Neural cell (in vitro differentiated cells): ENCODE measurements around the gene POLRMT. TPM values are rescaled to one million over a fixed set of nuclear protein-coding genes. Genes with fewer than 3 reads are reported as not detected.

Experiments used
- H2AFZ ChIP-seq: fragments of 200-600, 300-800 bp; sonication (generic), shearing (Covaris generic); 2 replicates; pipeline ENCODE4 v1.6.0; 2014; ENCODE audit warnings: low read depth, mild to moderate bottlenecking, antibody characterized with exemption, low read length, moderate library complexity
- H3F3A ChIP-seq: fragments of 200-600 bp; shearing (Covaris generic); 2 replicates; pipeline ENCODE4 v1.6.1; 2016; ENCODE audit warnings: mild to moderate bottlenecking, moderate library complexity, mixed read lengths, antibody characterized with exemption, low read length; ENCODE audit not compliant: insufficient read depth, poor library complexity, severe bottlenecking
- H3K27ac ChIP-seq: fragments of 200-600, 300-800 bp; sonication (generic), shearing (Covaris generic); 2 replicates; pipeline ENCODE4 v1.5.1; 2014; ENCODE audit warnings: mild to moderate bottlenecking, low read length, moderate library complexity
- H3K27me3 ChIP-seq: fragments of 300-800, 200-600 bp; sonication (generic), shearing (Covaris generic); 2 replicates; pipeline ENCODE4 v1.6.0; 2014; ENCODE audit warnings: mild to moderate bottlenecking, low read depth, low read length, moderate library complexity; ENCODE audit not compliant: insufficient read depth
- H3K36me3 ChIP-seq: fragments of 300-800, 200-600 bp; sonication (generic), shearing (Covaris generic); 2 replicates; pipeline ENCODE4 v1.5.1; 2014; ENCODE audit warnings: mild to moderate bottlenecking, antibody characterized with exemption, low read length, moderate library complexity; ENCODE audit not compliant: insufficient read depth
- H3K4me2 ChIP-seq: fragments of 300-800, 200-600 bp; sonication (generic), shearing (Covaris generic); 2 replicates; pipeline ENCODE4 v1.6.0; 2014; ENCODE audit warnings: mild to moderate bottlenecking, low read length
- H3K4me3 ChIP-seq: fragments of 300-800, 200-600 bp; sonication (generic), shearing (Covaris generic); 2 replicates; pipeline ENCODE4 v1.5.1; 2014; ENCODE audit warnings: mild to moderate bottlenecking, low read length, moderate library complexity
- H3K79me2 ChIP-seq: fragments of 200-600 bp; shearing (Covaris generic); replicated peaks from 2 replicates; pipeline ENCODE4 v1.6.0; 2014; ENCODE audit warnings: mild to moderate bottlenecking, low read length, moderate library complexity; ENCODE audit not compliant: insufficient read depth
- H3K9ac ChIP-seq: fragments of 300-800, 200-600 bp; sonication (generic), shearing (Covaris generic); 2 replicates; pipeline ENCODE4 v1.6.1; 2016; ENCODE audit warnings: mild to moderate bottlenecking, low read length, mixed read lengths
- H3K9me2 ChIP-seq: fragments of 200-600 bp; shearing (Covaris generic); 2 replicates; pipeline ENCODE4 v1.6.1; 2016; ENCODE audit warnings: mild to moderate bottlenecking, low read length, mixed read lengths; ENCODE audit not compliant: insufficient read depth
- H3K9me3 ChIP-seq: fragments of 200-600, 300-800 bp; sonication (generic), shearing (Covaris generic); 2 replicates; pipeline ENCODE4 v1.6.1; 2016; ENCODE audit warnings: mild to moderate bottlenecking, mixed run types, low read length, moderate library complexity, mixed read lengths
- H4K20me1 ChIP-seq: fragments of 200-600 bp; shearing (Covaris generic); 2 replicates; pipeline ENCODE4 v1.6.1; 2016; ENCODE audit warnings: mild to moderate bottlenecking, mixed run types; ENCODE audit not compliant: insufficient read depth
- CTCF ChIP-seq: fragments of 450-650 bp; IDR thresholded peaks from 2 replicates; pipeline ENCODE4 v1.5.1; 2014; ENCODE audit warnings: antibody characterized with exemption, mild to moderate bottlenecking, moderate library complexity; ENCODE audit not compliant: poor library complexity, severe bottlenecking
- EP300 ChIP-seq: fragments of 450-650 bp; conservative IDR thresholded peaks from 2 replicates; pipeline ENCODE4 v1.6.1; 2014; ENCODE audit warnings: antibody characterized with exemption, mild to moderate bottlenecking, moderate library complexity; ENCODE audit not compliant: poor library complexity, severe bottlenecking
- EZH2 ChIP-seq: fragments of 200-600, 300-800 bp; shearing (Covaris generic), sonication (generic); IDR thresholded peaks from 2 replicates; pipeline ENCODE4 v1.6.1; 2014; ENCODE audit warnings: antibody characterized with exemption, low read length, borderline replicate concordance, mild to moderate bottlenecking; ENCODE audit not compliant: insufficient read depth, poor library complexity, severe bottlenecking
- MXI1 ChIP-seq: fragments of 450-650 bp; conservative IDR thresholded peaks from 2 replicates; pipeline ENCODE4 v1.6.1; 2014; ENCODE audit warnings: antibody characterized with exemption, mild to moderate bottlenecking; ENCODE audit not compliant: poor library complexity, severe bottlenecking
- RAD21 ChIP-seq: fragments of 450-650 bp; conservative IDR thresholded peaks from 2 replicates; pipeline ENCODE4 v1.6.1; 2014; ENCODE audit warnings: antibody characterized with exemption, mild to moderate bottlenecking, moderate library complexity
- REST ChIP-seq: IDR thresholded peaks from 2 replicates; pipeline ENCODE4 v1.6.1; 2012; ENCODE audit warnings: borderline replicate concordance
- SMC3 ChIP-seq: fragments of 450-650 bp; conservative IDR thresholded peaks from 2 replicates; pipeline ENCODE4 v1.6.1; 2014; ENCODE audit warnings: antibody characterized with exemption, mild to moderate bottlenecking, moderate library complexity; ENCODE audit not compliant: poor library complexity
- polyA plus RNA-seq: library from polyadenylated mRNA; depleted of rRNA; stranded (reverse); fragments of >200 nt; gene quantifications from 2 replicates; pipeline ENCODE4 v1.2.3, GENCODE V29; 2014

POLRMT gene
- polyA plus RNA-seq, 1 donor from 2014 or later: 28.3 TPM

GRCh38 chr19:676339-677105 lies 43.2 kb upstream of the POLRMT start, which contains the start of gene FSTL3:
Gene FSTL3, plus strand, starts transcription at chr19:676392. Its CDS starts 32 bp downstream, at chr19:676424.
- TF ChIP-seq EP300: no peak
- no peak within 1 kb of the TSS for H2AFZ ChIP-seq

GRCh38 chr19:676007-676338 lies 42.6 kb upstream of the POLRMT start:
- Histone ChIP-seq H2AFZ (no peak overlapping the region), H3K9me3 (no peaks in the 10 kb centered on the region), H4K20me1 (no peaks in the 10 kb centered on the region), H3K4me3 (no peak overlapping the region), H3K27me3 (peaks cover 3% of the 10 kb centered on the region), H3K9ac (no peak overlapping the region), H3K79me2 (no peaks in the 10 kb centered on the region), H3F3A (no peaks in the 10 kb centered on the region), H3K4me2 (no peak overlapping the region), H3K9me2 (no peaks in the 10 kb centered on the region), H3K27ac (no peak overlapping the region), H3K36me3 (no peaks in the 10 kb centered on the region)
- TF ChIP-seq MXI1: no peak
- no peak for TF ChIP-seq EZH2
- TF ChIP-seq RAD21: no peak
- TF ChIP-seq REST: no peak
- no peak for TF ChIP-seq EP300
- TF ChIP-seq SMC3: no peak
- no peak for TF ChIP-seq CTCF

More at GRCh38 chr19:676339-677105, 43.2 kb upstream of the POLRMT start, which contains the start of gene FSTL3:
- Histone ChIP-seq H3K36me3 (no peaks in the 10 kb centered on the region), H4K20me1 (no peaks in the 10 kb centered on the region), H3K9me3 (no peaks in the 10 kb centered on the region), H3K9ac (peak within 1 kb of the TSS; percentile 39), H3K27ac (no peak within 1 kb of the TSS), H3K9me2 (no peaks in the 10 kb centered on the region), H3K4me3 (peak within 1 kb of the TSS; percentile 7), H3K79me2 (no peaks in the 10 kb centered on the region), H3K4me2 (no peak within 1 kb of the TSS), H3F3A (no peaks in the 10 kb centered on the region), H3K27me3 (peaks cover 3% of the 10 kb centered on the region)
